ENCODE results near the gene HDAC4. TPM values are rescaled to one million over a fixed set of nuclear protein-coding genes. Genes with fewer than 3 reads are reported as not detected.

The HDAC4 gene
- total and polyA plus RNA-seq, 9 of the 15 experiments (the other 6 are each of a cell fraction or from before 2014, with no cell fraction given) = 0.11 to 20.2 (median 4.0) TPM

DNA sequence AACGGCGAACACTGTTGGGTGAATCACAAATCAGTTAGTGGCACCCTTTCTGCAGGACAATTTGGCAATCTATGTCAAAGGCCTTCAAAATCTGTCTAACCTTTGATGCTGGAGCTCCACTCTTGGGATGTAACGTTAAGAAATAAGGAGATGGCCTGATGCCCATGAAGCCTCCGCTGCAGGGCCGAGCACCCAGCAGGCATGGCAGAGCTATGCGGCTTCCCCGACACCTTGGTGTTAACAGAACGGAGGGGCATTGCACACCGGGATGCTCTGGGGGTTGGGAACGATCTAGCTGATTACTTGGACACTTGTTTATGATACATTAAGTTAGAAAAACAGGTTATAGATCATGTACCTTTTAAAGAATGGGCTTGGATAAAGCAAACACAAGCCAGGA lies 265.3 kb downstream of the HDAC4 start (continued):
- TF ChIP-seq JUN (IDR thresholded peaks at IDR 0.05; ENCODE audit: borderline replicate concordance, low read depth, low read length) (no peak), JUN (CRISPR knock-in tag; IDR thresholded peaks at IDR 0.05; ENCODE audit: borderline replicate concordance) (no peak), U2AF1 (optimal IDR thresholded peaks at IDR 0.05; ENCODE audit: low read depth, low read length) (no peak), NCOR1 (IDR thresholded peaks at IDR 0.05) (no peak), SMARCE1 (IDR thresholded peaks at IDR 0.05) (no peak), FIP1L1 (IDR thresholded peaks at IDR 0.05; ENCODE audit: low read depth, low read length, poor library complexity, severe bottlenecking) (no peak), MYBL2 (IDR thresholded peaks at IDR 0.05; ENCODE audit: low read depth) (no peak), MYBL2 (CRISPR knock-in tag; IDR thresholded peaks at IDR 0.05; ENCODE audit: borderline replicate concordance) (no peak), SMARCC2 (IDR thresholded peaks at IDR 0.05; ENCODE audit: low read depth) (no peak)
- TF ChIP-seq, protein P1, sequence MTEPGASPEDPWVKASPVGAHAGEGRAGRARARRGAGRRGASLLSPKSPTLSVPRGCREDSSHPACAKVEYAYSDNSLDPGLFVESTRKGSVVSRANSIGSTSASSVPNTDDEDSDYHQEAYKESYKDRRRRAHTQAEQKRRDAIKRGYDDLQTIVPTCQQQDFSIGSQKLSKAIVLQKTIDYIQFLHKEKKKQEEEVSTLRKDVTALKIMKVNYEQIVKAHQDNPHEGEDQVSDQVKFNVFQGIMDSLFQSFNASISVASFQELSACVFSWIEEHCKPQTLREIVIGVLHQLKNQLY (CRISPR knock-in tag; conservative IDR thresholded peaks at IDR 0.05) = no peak
- TF ChIP-seq, protein P2, sequence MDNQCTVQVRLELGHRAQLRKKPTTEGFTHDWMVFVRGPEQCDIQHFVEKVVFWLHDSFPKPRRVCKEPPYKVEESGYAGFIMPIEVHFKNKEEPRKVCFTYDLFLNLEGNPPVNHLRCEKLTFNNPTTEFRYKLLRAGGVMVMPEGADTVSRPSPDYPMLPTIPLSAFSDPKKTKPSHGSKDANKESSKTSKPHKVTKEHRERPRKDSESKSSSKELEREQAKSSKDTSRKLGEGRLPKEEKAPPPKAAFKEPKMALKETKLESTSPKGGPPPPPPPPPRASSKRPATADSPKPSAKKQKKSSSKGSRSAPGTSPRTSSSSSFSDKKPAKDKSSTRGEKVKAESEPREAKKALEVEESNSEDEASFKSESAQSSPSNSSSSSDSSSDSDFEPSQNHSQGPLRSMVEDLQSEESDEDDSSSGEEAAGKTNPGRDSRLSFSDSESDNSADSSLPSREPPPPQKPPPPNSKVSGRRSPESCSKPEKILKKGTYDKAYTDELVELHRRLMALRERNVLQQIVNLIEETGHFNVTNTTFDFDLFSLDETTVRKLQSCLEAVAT (IDR thresholded peaks at IDR 0.05) = no peak
- TF ChIP-seq, protein P3, sequence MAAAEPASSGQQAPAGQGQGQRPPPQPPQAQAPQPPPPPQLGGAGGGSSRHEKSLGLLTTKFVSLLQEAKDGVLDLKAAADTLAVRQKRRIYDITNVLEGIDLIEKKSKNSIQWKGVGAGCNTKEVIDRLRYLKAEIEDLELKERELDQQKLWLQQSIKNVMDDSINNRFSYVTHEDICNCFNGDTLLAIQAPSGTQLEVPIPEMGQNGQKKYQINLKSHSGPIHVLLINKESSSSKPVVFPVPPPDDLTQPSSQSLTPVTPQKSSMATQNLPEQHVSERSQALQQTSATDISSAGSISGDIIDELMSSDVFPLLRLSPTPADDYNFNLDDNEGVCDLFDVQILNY (CRISPR knock-in tag; IDR thresholded peaks at IDR 0.05) = no peak
